ENCODE results near the gene CD200R1L. TPM values are rescaled to one million over a fixed set of nuclear protein-coding genes. Genes with fewer than 3 reads are reported as not detected.
"Not testable (repeated sequence)": the region's sequence is repeated elsewhere in the genome, so short reads cannot be mapped to it uniquely, and the experiment has no call there.

CD200R1L gene
- total and polyA plus RNA-seq, 12 donors: not detected

GRCh38 chr3:112858410-112859069 is 11.9 kb upstream of the CD200R1L start:
- Histone ChIP-seq H3K36me3 (replicated peaks in 1 of 2) (no peaks in the 10 kb centered on the region), H3K4me1 (replicated peaks in 1 of 2) (no peaks in the 10 kb centered on the region), H3K27me3 (no peaks in the 10 kb centered on the region), H3K9me3 (replicated peaks in 1 of 3) (no peaks in the 10 kb centered on the region), H3K27ac (no peak overlapping the region), H3K4me3 (no peak overlapping the region)
- no peak for TF ChIP-seq CTCF (IDR thresholded peaks at IDR 0.05)
- no peak for TF ChIP-seq POLR2A (IDR thresholded peaks at IDR 0.05)
- 54 to 68% (median 63%) methylated on average over 2 of the region's 2 CpGs for WGBS, 4 donors
- intact Hi-C loops (cut with DNase I): no loop called here
- no peak for DNase-seq

- no peaks in the 10 kb centered on the region for H3K9me3 ChIP-seq (replicated peaks in 1 of 3)
- intact Hi-C loops (cut with DNase I): no loop called here
- H3K27me3 ChIP-seq: no peaks in the 10 kb centered on the region
- no peak overlapping the region for H3K4me3 ChIP-seq
- no peaks in the 10 kb centered on the region for H3K4me1 ChIP-seq (replicated peaks in 1 of 2)
- H3K36me3 ChIP-seq (replicated peaks in 1 of 2): no peaks in the 10 kb centered on the region
- TF ChIP-seq CTCF (IDR thresholded peaks at IDR 0.05) (no peak), POLR2A (IDR thresholded peaks at IDR 0.05) (no peak)
- H3K27ac ChIP-seq: no peak overlapping the region
- no peak for DNase-seq
These were observed 10.9 kb upstream of the CD200R1L start for GRCh38 chr3:112857526-112857925.

- intact Hi-C loops (cut with DNase I): no loop called here
- Histone ChIP-seq H3K36me3 (replicated peaks in 1 of 2) (no peaks in the 10 kb centered on the region), H3K4me1 (replicated peaks in 1 of 2) (no peaks in the 10 kb centered on the region), H3K4me3 (no peak overlapping the region), H3K9me3 (replicated peaks in 1 of 3) (no peaks in the 10 kb centered on the region), H3K27ac (no peak overlapping the region), H3K27me3 (no peaks in the 10 kb centered on the region)
- TF ChIP-seq CTCF (IDR thresholded peaks at IDR 0.05) (no peak), POLR2A (IDR thresholded peaks at IDR 0.05) (no peak)
- DNase-seq: no peak
These were observed 9.9 kb upstream of the CD200R1L start for GRCh38 chr3:112856537-112856936.

GRCh38 chr3:112855883-112856282 is 9.2 kb upstream of the CD200R1L start:
- Histone ChIP-seq H3K9me3 (replicated peaks in 1 of 3) (no peaks in the 10 kb centered on the region), H3K27me3 (no peaks in the 10 kb centered on the region), H3K27ac (no peak overlapping the region), H3K4me1 (replicated peaks in 1 of 2) (no peaks in the 10 kb centered on the region), H3K36me3 (replicated peaks in 1 of 2) (no peaks in the 10 kb centered on the region), H3K4me3 (no peak overlapping the region)
- intact Hi-C loops (cut with DNase I): no loop called here
- DNase-seq: no peak
- TF ChIP-seq POLR2A (IDR thresholded peaks at IDR 0.05) (no peak), CTCF (IDR thresholded peaks at IDR 0.05) (no peak)

- DNase-seq; H3K9me3 ChIP-seq (replicated peaks in 1 of 3); H3K4me1 ChIP-seq (replicated peaks in 1 of 2); H3K27ac ChIP-seq; intact Hi-C loops (cut with DNase I); H3K4me3 ChIP-seq; H3K36me3 ChIP-seq (replicated peaks in 1 of 2); H3K27me3 ChIP-seq: not testable (repeated sequence)
- 55 to 87% (median 69%) methylated on average over 3 of the region's 3 CpGs for WGBS, 4 donors
These were observed 8.4 kb upstream of the CD200R1L start for GRCh38 chr3:112855074-112855473.
